Erythroblast (primary cell): ENCODE data around the gene AHR.

Experiments
- GATA1 ChIP-seq: IDR thresholded peaks from 2 replicates; pipeline ENCODE4 v1.6.1; 2011; ENCODE audit warnings: low read depth, mild to moderate bottlenecking, control low read depth, low read length, moderate library complexity
- POLR2A ChIP-seq: IDR thresholded peaks from 2 replicates; pipeline ENCODE4 v1.6.1; 2011; ENCODE audit warnings: mild to moderate bottlenecking, low read length

GRCh38 chr7:17274551-17275245 is 23.8 kb upstream of the AHR start:
- TF ChIP-seq POLR2A (no peak), GATA1 (no peak)
